ENCODE results near the gene MTR.

The MTR gene

DNA sequence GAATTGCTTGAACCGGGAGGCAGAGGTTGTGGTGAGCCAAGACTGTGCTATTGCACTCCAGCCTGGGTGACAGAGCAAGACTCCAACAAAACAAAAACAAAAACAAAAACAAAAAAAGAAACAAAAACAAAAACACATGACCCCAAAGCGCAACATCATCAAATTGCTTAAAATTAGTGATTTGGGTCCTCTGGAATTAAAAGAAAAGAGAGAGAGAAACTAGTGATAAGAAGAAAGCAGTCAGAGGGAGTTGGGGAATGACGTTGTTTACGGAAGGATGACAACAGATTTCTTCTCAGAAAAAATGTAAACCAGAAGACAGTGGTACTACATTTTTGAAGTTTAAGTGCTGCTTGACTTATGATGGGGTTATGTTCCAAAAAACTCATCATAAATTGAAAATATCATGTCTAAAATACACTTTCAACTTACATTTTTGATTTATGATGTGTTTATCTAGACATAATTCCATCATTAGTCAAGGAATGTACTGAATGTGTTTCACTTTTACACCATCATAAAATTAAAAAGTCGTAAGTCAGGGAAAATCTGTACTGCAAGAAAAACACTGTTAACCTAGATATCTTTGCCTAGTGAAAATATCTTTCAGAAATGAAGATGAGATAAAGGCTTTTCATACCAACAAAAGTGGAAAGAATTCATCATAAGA lies 121.2 kb downstream of the MTR start:
- DNase-seq (ENCODE audit: low read depth, low spot score) = no peak
- Histone ChIP-seq H3K36me3 (ENCODE audit: insufficient read depth, insufficient read length, low read length) (no peaks in the 10 kb centered on the region), H3K4me3 (ENCODE audit: insufficient read length, low read depth) (no peak overlapping the region), H3K9ac (ENCODE audit: insufficient read length, low read depth) (no peak overlapping the region), H3K4me1 (ENCODE audit: insufficient read depth, insufficient read length) (no peaks in the 10 kb centered on the region), H3K27me3 (ENCODE audit: insufficient read depth, insufficient read length) (no peaks in the 10 kb centered on the region), H3K9me3 (ENCODE audit: insufficient read depth, low read length) (peaks cover 19% of the 10 kb centered on the region)
- TF ChIP-seq SUZ12 (IDR thresholded peaks at IDR 0.05; ENCODE audit: extremely low read depth, insufficient read depth, insufficient read length) (no peak), ZNF274 (IDR thresholded peaks at IDR 0.05; ENCODE audit: low read depth, low read length) (no peak), YY1 (IDR thresholded peaks at IDR 0.05; ENCODE audit: insufficient read depth, insufficient read length) (no peak)

DNA sequence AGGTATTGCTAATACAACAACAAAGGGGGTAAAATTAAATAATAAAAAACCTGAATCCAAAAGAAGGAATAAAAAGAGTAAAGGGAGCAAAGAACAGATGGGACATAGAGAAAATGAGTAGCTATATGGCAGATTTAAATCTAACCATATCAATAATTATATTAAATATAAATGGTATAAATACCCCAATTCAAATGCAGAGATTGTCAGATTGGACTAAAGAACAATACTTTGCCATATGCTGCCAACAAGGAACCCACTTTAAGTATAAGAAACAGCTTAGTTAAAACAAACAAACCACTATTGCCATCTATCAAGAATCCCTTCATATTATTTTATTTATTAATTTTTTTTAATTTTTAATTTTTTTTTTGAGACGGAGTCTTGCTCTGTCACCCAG lies 122.4 kb downstream of the MTR start:
- DNase-seq (ENCODE audit: low read depth, low spot score) = no peak
- no peak overlapping the region for H3K9ac ChIP-seq (ENCODE audit: insufficient read length, low read depth)

DNA sequence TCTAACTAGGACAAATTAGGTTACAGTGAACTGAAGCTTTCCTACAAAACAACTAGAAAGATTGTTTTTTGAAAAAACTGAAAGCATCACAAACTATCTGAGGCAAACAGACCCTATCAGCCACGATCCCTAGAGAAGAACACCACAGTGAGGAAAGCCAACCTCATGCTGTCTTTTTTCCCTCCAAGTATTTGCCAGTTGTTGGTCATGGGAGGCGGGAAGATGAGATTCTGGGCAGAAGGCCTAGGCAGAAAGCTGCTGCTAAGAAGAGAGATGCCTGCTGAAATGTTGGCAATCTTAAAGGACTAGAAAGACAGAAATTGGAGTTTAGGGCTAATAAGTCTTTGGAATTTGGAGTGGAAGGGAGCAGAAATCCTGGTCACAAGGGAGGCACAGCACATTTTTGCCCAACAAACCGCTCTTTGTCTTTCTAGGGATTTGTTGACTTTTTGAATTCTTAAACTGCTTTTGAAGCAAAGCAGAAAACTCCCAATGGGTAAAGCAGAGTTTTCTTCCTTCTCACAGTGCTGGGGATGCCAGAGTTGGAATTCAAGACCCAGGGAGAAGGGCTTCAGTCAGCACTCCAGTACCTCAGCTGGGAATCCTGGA lies 125.3 kb downstream of the MTR start:
- H3K9me3 ChIP-seq (ENCODE audit: insufficient read depth, low read length) = peaks cover 21% of the 10 kb centered on the region

More for the DNA sequence above, 122.4 kb downstream of the MTR start:
- Histone ChIP-seq H3K9me3 (ENCODE audit: insufficient read depth, low read length) (peaks cover 21% of the 10 kb centered on the region), H3K27me3 (ENCODE audit: insufficient read depth, insufficient read length) (no peaks in the 10 kb centered on the region), H3K36me3 (ENCODE audit: insufficient read depth, insufficient read length, low read length) (no peaks in the 10 kb centered on the region), H3K4me1 (ENCODE audit: insufficient read depth, insufficient read length) (no peaks in the 10 kb centered on the region), H3K4me3 (ENCODE audit: insufficient read length, low read depth) (no peak overlapping the region)
- no peak for TF ChIP-seq YY1 (IDR thresholded peaks at IDR 0.05; ENCODE audit: insufficient read depth, insufficient read length)

DNA sequence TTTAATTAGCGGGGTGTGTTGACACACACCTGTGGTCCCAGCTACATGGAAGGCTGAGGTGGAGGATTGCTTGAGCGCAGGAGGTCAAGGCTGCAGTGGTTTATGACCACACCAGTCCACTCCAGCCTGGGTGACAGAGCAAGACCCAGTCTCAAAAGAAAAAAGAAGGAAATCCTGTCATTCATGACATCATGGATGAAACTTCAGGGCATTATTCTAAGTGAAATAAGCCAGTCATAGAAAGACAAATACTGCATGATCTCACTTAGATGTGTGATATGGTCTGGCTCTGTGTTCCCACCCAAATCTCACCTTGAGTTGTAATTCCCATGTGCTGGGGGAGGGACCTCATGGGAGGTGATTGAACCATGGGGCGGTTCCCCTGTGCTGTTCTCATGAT lies 126.5 kb downstream of the MTR start:
- H3K9me3 ChIP-seq (ENCODE audit: insufficient read depth, low read length) = peaks cover 16% of the 10 kb centered on the region
- no peaks in the 10 kb centered on the region for H3K36me3 ChIP-seq (ENCODE audit: insufficient read depth, insufficient read length, low read length)
- DNase-seq (ENCODE audit: low read depth, low spot score) = no peak
- no peaks in the 10 kb centered on the region for H3K4me1 ChIP-seq (ENCODE audit: insufficient read depth, insufficient read length)
- no peak overlapping the region for H3K4me3 ChIP-seq (ENCODE audit: insufficient read length, low read depth)
- no peaks in the 10 kb centered on the region for H3K27me3 ChIP-seq (ENCODE audit: insufficient read depth, insufficient read length)
- H3K9ac ChIP-seq (ENCODE audit: insufficient read length, low read depth) = no peak overlapping the region
- TF ChIP-seq SUZ12 (IDR thresholded peaks at IDR 0.05; ENCODE audit: extremely low read depth, insufficient read depth, insufficient read length) (no peak), YY1 (IDR thresholded peaks at IDR 0.05; ENCODE audit: insufficient read depth, insufficient read length) (no peak), ZNF274 (IDR thresholded peaks at IDR 0.05; ENCODE audit: low read depth, low read length) (no peak)

More for the DNA sequence above, 125.3 kb downstream of the MTR start:
- Histone ChIP-seq H3K4me3 (ENCODE audit: insufficient read length, low read depth) (no peak overlapping the region), H3K4me1 (ENCODE audit: insufficient read depth, insufficient read length) (no peaks in the 10 kb centered on the region), H3K36me3 (ENCODE audit: insufficient read depth, insufficient read length, low read length) (no peaks in the 10 kb centered on the region), H3K27me3 (ENCODE audit: insufficient read depth, insufficient read length) (no peaks in the 10 kb centered on the region), H3K9ac (ENCODE audit: insufficient read length, low read depth) (no peak overlapping the region)
- TF ChIP-seq SUZ12 (IDR thresholded peaks at IDR 0.05; ENCODE audit: extremely low read depth, insufficient read depth, insufficient read length) = no peak
- no peak for TF ChIP-seq YY1 (IDR thresholded peaks at IDR 0.05; ENCODE audit: insufficient read depth, insufficient read length)
- no peak for TF ChIP-seq ZNF274 (IDR thresholded peaks at IDR 0.05; ENCODE audit: low read depth, low read length)
- DNase-seq (ENCODE audit: low read depth, low spot score) = no peak

DNA sequence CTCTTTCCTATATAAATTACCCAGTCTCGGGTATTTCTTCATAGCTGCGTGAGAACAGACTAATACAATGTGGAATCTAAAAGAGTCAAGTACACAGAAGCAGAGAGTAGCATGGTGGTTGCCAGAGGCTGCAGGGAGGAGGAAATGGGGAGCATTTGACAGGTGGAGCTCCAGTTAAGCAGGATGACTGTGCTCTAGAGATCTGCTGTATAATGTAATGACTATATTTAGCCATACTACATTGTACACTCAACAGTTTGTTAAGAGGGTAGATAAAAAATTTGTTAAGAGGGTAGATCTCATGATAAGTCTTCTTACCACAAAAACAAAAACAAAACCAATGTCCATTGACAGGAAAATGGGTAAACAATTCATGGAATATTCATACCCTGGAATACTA lies 127.1 kb downstream of the MTR start:
- Histone ChIP-seq H3K4me1 (ENCODE audit: insufficient read depth, insufficient read length) (no peaks in the 10 kb centered on the region), H3K36me3 (ENCODE audit: insufficient read depth, insufficient read length, low read length) (no peaks in the 10 kb centered on the region), H3K9ac (ENCODE audit: insufficient read length, low read depth) (no peak overlapping the region), H3K9me3 (ENCODE audit: insufficient read depth, low read length) (peaks cover 11% of the 10 kb centered on the region), H3K27me3 (ENCODE audit: insufficient read depth, insufficient read length) (no peaks in the 10 kb centered on the region), H3K4me3 (ENCODE audit: insufficient read length, low read depth) (no peak overlapping the region)
- no peak for DNase-seq (ENCODE audit: low read depth, low spot score)
- TF ChIP-seq SUZ12 (IDR thresholded peaks at IDR 0.05; ENCODE audit: extremely low read depth, insufficient read depth, insufficient read length) = no peak
- TF ChIP-seq YY1 (IDR thresholded peaks at IDR 0.05; ENCODE audit: insufficient read depth, insufficient read length) = no peak
- TF ChIP-seq ZNF274 (IDR thresholded peaks at IDR 0.05; ENCODE audit: low read depth, low read length) = no peak

DNA sequence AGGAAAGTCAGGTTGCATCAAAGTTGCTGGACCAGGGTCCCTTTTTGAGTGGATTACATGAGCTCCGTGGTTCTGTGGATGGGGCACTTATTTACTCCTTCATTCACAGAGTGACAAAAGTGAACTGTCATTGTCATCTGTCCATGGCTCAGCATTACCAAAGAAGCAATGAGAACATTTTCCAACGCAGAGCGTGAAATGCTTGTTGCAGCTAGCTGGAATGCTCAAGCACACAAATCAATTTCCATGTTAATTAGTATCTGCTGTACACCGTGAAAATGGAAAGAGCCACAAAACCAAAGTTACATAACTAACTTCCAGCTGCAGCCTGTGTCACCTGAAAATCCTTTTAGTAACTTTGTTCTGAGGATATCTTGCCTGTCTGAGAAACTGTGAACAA lies 130.3 kb downstream of the MTR start:
- no peak for DNase-seq (ENCODE audit: low read depth, low spot score)
- Histone ChIP-seq H3K27me3 (ENCODE audit: insufficient read depth, insufficient read length) (no peaks in the 10 kb centered on the region), H3K36me3 (ENCODE audit: insufficient read depth, insufficient read length, low read length) (no peaks in the 10 kb centered on the region), H3K4me3 (ENCODE audit: insufficient read length, low read depth) (no peak overlapping the region), H3K9ac (ENCODE audit: insufficient read length, low read depth) (no peak overlapping the region), H3K4me1 (ENCODE audit: insufficient read depth, insufficient read length) (no peaks in the 10 kb centered on the region), H3K9me3 (ENCODE audit: insufficient read depth, low read length) (0 out of 2 replicates have a peak, but pooled peaks cover 5% of the 10 kb centered on the region)
- TF ChIP-seq SUZ12 (IDR thresholded peaks at IDR 0.05; ENCODE audit: extremely low read depth, insufficient read depth, insufficient read length) (no peak), ZNF274 (IDR thresholded peaks at IDR 0.05; ENCODE audit: low read depth, low read length) (no peak), YY1 (IDR thresholded peaks at IDR 0.05; ENCODE audit: insufficient read depth, insufficient read length) (no peak)

DNA sequence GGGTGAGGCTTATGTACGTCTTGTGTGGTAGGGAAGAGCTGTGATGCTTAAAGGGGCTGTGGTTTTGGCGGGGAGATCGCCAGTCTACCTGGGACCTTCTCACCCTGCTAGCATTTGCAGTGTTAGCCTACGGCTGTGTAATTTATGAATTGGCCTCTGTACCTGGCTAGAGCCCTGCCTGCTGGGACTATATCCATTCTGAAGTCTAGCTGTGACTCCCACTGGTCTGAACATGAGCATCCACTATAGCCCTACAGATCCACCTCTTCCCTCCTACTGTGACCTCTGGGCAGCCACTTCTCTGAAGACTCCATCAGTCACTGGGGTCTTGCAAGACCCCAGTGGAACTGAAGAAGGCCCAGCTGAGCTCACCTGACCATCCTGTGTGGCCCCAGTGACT lies 135.4 kb downstream of the MTR start:
- no peaks in the 10 kb centered on the region for H3K27me3 ChIP-seq (ENCODE audit: insufficient read depth, insufficient read length)
- H3K4me1 ChIP-seq (ENCODE audit: insufficient read depth, insufficient read length) = no peaks in the 10 kb centered on the region
- no peak overlapping the region for H3K9ac ChIP-seq (ENCODE audit: insufficient read length, low read depth)
- TF ChIP-seq SUZ12 (IDR thresholded peaks at IDR 0.05; ENCODE audit: extremely low read depth, insufficient read depth, insufficient read length) = no peak
- H3K36me3 ChIP-seq (ENCODE audit: insufficient read depth, insufficient read length, low read length) = no peaks in the 10 kb centered on the region
- H3K4me3 ChIP-seq (ENCODE audit: insufficient read length, low read depth) = no peak overlapping the region
- no peaks in the 10 kb centered on the region for H3K9me3 ChIP-seq (ENCODE audit: insufficient read depth, low read length)
- DNase-seq (ENCODE audit: low read depth, low spot score) = no peak
